ENCODE measurements around the gene EXOSC10. TPM values are rescaled to one million over a fixed set of nuclear protein-coding genes. Genes with fewer than 3 reads are reported as not detected.
A peak's percentile ranks its signal among the peaks of the same experiment; 100 is the strongest.
"Not testable (repeated sequence)": the region's sequence is repeated elsewhere in the genome, so short reads cannot be mapped to it uniquely, and the experiment has no call there.

EXOSC10 gene
- total RNA-seq, 1 donor from 2014 or later: 39.7 TPM

DNA sequence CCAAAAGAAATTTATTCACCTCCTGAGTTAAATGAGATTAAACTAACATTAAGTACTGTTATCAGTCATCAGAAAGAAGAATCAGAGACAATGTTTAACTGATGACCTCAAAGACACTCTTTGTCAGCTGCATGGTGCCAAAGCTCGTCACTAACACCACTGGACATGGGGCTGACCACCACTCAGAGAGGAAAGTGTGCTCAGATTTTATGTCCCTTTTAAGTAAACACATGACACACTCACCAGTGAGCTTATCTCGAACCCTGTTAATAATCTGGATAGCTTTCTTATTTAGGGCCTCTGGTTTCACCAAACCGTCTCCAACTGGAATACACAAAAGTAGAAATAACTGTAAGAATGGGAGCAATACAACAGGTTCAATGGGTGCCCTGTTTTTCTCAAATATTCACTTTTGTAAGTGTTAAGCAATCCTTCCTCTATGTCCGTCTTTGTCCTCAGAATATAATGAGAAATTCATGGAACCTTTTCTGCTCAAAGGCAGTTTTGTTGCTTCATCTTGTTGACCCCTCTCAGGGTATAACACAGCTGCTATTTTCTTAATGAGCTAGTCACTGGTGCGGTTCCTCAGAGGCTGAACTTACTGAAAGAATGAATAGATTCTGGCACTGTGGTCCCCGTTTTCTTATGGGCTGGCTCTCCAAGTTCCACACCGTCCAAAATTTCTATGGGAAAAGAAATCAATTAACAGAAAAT, 9.5 kb upstream of the EXOSC10 start:
- DNase-seq: no peak

GRCh38 chr1:11107599-11107998, 7.9 kb upstream of the EXOSC10 start:
- DNase-seq: no peak

GRCh38 chr1:11105586-11105985, 5.9 kb upstream of the EXOSC10 start:
- DNase-seq: no peak

- no peak for DNase-seq
These were observed 1.7 kb upstream of the EXOSC10 start for GRCh38 chr1:11101347-11101746.

DNA sequence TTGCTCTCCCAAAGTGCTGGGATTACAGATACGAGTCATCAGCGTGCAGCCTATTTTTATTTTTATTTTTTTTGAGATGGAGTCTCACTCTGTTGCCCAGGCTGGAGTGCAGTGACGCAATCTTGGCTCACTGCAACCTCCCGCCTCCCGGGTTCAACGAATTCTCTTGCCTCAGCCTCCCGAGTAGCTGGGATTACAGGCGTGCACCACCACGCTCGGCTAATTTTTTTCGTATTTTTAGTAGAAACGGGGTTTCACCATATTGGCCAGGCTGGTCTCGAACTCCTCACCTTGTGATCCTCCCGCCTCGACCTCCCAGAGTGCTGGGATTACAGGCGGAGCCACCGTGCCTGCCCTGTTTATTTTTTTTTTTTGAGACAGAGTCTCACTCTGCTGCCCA, 1.1 kb upstream of the EXOSC10 start:
- DNase-seq: not testable (repeated sequence)

- DNase-seq: no peak
These were observed 452 bp upstream of the EXOSC10 start for GRCh38 chr1:11100149-11100493.

DNA sequence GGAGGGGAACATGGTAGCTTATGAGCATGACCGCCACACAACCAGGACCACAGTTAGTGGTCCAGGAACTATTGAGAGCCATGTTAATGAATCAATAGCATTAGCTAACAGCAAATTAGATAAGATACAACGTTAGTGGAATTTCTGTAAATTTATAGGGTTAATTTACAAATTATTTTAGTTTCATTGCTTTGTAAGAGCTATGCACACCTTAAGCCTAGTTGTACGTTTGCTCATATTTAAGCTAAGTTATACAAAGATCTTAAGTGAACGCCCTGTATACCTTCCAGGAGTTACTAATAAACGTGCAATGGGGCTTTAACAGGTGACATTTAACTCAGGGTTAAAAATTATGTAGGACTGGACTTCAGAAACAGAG, 749 bp downstream of the EXOSC10 start:
- DNase-seq: no peak

DNA sequence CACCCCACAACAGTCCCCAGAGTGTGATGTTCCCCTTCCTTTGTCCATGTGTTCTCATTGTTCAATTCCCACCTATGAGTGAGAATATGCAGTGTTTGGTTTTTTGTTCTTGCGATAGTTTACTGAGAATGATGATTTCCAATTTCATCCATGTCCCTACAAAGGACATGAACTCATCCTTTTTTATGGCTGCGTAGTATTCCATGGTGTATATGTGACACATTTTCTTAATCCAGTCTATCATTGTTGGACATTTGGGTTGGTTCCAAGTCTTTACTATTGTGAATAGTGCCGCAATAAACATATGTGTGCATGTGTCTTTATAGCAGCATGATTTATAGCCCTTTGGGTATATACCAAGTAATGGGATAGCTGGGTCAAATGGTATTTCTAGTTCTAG, 15.9 kb downstream of the EXOSC10 start:
- not testable (repeated sequence) for DNase-seq

- DNase-seq: no peak
These were observed 18.7 kb downstream of the EXOSC10 start for GRCh38 chr1:11080931-11081330.

- DNase-seq: no peak
These were observed 21.0 kb downstream of the EXOSC10 start for GRCh38 chr1:11078631-11079030.

- not testable (repeated sequence) for DNase-seq
These were observed 26.3 kb downstream of the EXOSC10 start for GRCh38 chr1:11073398-11073797.

GRCh38 chr1:11072216-11072917, 27.3 kb downstream of the EXOSC10 start:
- DNase-seq: no peak

GRCh38 chr1:11071463-11072215, 28.0 kb downstream of the EXOSC10 start:
- DNase-seq: peak; percentile 39

GRCh38 chr1:11070876-11071275, 28.8 kb downstream of the EXOSC10 start:
- DNase-seq: no peak

DNA sequence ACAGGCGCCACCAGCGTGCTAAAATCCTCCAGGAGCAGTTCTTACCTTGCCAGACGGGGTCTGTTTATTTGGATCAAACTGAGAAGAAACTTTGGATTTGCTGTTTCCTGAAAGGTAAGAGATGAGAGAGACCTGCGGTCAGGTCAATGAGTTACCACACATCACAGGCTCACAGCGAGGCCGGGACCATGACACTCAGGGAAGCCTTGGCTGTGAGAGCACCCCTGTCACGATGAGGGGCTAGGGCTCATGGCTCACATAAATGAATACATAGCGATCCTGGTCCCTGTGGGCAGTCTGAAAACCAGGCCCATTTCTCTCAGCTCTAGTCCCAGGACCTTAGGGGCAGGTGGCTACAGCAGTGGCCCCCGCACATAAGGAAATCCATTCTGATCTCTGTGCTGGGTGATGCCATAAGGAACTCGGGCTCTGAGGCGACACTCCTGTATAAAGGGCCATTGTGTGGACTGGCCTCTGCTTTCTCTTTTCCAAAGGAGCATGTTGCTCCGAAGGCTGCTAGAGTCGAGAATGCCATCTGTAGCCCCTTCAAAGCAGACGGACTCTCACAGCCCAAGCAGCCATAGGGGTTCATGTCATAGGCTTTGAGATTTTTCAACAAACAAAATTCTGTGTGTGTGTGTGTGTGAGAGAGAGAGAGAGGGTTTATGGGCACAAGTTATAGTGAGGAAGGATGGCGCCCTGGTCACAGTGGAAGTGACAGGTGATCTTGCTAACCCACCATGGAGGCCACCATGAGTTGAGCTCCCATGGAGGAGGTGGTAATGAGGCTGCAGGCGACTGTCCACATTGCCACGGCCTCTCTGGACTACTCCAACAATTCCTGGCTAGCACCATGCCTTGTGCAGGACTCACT, 30.8 kb downstream of the EXOSC10 start:
- DNase-seq: no peak

DNA sequence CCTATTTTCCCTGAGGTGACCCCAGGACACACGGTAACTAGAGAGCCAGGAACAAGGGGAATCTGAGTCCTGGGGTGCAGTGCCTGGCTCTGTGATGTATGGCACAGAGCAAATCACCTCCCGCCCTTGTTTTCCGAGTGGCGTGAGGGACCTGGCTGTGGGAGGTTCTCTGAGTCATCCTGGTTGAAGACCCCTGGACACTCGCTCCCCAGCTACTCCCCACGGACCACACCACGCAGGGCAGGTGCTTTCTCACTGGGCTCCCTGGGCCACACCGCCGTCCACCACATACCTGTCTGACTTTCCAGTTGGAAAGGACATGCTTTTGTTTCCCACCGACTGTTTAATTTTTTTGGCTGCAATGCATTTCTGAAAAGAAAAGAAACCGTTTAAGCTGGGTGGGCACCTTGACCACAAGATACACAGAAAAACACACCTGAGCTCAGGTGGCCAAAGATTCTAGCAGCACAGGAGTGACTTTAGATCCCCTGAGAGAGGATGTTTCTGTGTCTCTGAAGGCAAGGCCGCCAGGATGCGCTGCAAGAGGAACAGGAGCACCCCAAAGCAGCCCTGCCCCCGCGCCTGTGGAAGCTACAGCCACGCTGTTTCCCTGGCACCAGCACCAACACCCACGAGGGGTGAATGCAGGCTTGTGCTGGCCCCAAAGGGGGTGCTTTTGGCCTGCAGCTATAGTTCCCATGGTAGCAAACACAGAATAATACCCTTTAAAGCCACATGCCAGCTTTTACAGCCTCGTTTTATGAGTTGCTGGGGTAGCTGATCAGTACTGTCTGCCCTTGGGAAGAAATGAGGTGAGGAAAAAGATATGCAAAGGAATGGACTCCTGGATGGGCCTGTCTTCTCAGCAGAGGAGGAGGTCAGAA, 31.7 kb downstream of the EXOSC10 start:
- no peak for DNase-seq

DNA sequence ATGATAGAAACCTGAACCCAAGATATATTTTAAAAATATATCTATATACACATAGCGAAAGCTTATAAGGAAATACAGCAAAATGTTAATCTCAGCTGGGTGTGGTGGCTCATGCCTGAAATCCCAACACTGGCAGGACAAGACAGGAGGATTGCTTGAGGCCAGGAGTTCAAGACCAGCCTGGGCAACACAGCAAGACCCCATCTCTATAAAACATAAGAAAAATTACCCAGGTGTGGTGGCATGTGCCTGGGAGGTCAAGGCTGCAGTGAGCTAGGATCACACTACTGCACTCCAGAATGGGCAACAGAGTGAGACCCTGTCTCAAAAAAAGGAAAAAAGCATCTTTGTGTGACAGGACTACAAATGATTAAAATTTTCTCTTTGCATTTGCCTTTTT, 33.9 kb downstream of the EXOSC10 start:
- no peak for DNase-seq

DNA sequence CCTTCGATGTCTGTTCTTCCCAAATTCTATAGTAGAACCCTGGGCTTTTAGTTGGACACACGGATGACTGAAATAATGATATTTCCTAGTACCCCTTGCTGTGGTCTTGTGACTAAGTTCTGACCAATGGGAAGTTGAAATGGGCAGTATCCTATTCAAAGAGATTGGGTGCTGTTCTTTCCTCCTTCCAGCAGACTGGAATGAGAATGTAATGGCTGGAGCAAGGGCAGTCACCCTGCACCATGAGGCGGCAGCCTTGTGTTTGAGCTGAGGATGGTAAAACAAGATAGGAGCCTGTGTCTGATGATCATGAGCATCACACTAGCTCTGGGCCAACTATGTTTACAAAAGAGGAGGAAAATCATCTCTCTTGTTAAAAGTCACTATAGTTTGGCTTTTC, 34.7 kb downstream of the EXOSC10 start:
- DNase-seq: no peak

DNA sequence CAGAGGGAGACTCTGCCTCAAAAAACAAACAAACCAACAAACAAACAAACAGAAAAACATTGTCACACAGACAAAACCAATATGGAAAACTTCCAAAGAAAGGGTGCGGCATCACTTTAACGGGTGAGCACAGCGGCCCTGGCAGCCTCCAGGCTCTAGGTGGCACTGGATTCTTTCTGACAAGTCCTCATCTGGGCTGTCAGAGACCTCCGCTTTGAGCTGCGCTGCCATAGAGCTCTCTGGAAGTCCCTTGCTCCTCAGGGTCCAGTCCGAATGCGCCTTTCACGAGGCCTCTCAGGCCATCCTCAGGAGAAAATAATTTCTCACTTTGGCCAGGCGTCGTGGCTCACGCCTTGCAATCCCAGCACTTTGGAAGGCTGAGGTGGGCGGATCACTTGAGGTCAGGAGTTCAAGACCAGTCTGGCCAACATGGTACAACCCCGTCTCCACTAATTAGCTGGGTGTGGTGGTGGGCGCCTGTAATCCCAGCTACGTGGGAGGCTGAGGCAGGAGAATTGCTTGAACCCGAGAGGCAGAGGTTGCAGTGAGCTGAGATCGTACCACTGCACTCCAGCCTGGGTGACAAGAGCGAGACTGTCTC, 35.6 kb downstream of the EXOSC10 start:
- DNase-seq: not testable (repeated sequence)

- no peak for DNase-seq
These were observed 36.7 kb downstream of the EXOSC10 start for GRCh38 chr1:11062965-11063401.
